ENCODE results near the gene TP53TG3F. TPM values are rescaled to one million over a fixed set of nuclear protein-coding genes. Genes with fewer than 3 reads are reported as not detected.
"Not testable (repeated sequence)": the region's sequence is repeated elsewhere in the genome, so short reads cannot be mapped to it uniquely, and the experiment has no call there.

The TP53TG3F gene, protein sequence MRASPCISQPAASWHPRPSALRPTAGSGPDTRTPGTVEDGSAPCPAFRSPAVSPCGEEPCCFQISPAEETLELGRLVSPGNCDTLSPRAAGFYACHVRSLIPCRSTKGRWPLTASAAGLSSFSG
- not detected in 2 replicates for total RNA-seq (2021)
- long read RNA-seq = 0 reads

DNA sequence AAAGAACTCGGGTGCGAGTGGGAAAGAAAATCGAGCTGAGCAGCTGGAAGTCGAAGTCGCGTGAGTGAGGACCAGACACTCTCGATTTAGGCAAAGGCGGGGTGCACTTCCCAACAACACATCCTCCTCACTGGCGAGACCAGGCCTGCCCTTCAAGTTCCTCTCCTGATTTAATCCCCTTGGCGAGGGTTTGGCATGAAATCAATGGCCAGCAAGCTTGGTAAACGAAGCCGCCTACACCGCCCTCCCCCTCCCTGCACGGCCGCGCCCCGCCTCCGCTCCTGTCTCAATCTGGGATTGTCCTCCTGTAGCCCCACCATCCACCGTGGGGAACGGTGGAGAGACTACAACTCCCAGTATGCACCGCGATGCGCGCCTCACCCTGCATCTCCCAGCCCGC lies at the start of gene TP53TG3F:
Gene TP53TG3F, plus strand, starts transcription at position 301 of the 400 bp plus-strand sequence. Its CDS starts 68 bp downstream, at position 369.
- DNase-seq; H3K4me2 ChIP-seq (ENCODE audit: insufficient read depth, insufficient read length, low read length); H2BK20ac ChIP-seq (ENCODE audit: low read depth, low read length, poor library complexity, severe bottlenecking); H4K5ac ChIP-seq (ENCODE audit: insufficient read length, low read depth, low read length); H3K56ac ChIP-seq (ENCODE audit: insufficient read length, low read depth, low read length); H3K36me3 Mint-ChIP-seq (ENCODE audit: insufficient read depth in 1 of 3, low read depth in 3 of 3); H2BK12ac ChIP-seq (ENCODE audit: insufficient read length, low read depth, low read length); H4K8ac ChIP-seq (replicated peaks; ENCODE audit: insufficient read length, low read depth, low read length); H3K79me1 ChIP-seq (ENCODE audit: insufficient read depth, low read depth, low read length, poor library complexity, severe bottlenecking); H2AK5ac ChIP-seq (ENCODE audit: insufficient read length, low read length); H2BK120ac ChIP-seq (ENCODE audit: low read depth, low read length, poor library complexity, severe bottlenecking); H3K9me3 ChIP-seq (ENCODE audit: control insufficient read depth, low read depth, low read length); H3T11ph ChIP-seq (ENCODE audit: low read length); H3K4me1 Mint-ChIP-seq; H3K27ac ChIP-seq (ENCODE audit: insufficient read length, low read depth, low read length); H3K27ac Mint-ChIP-seq; H2AFZ ChIP-seq (ENCODE audit: low read length); H3K9me3 Mint-ChIP-seq; H3K23ac ChIP-seq (ENCODE audit: insufficient read length, low read depth, low read length); H3K4me1 ChIP-seq (ENCODE audit: insufficient read depth, low read length); H3K4me3 Mint-ChIP-seq; H3K27me3 Mint-ChIP-seq (ENCODE audit: low read depth); H3K79me2 ChIP-seq (ENCODE audit: insufficient read depth, low read length); H3K14ac ChIP-seq (ENCODE audit: insufficient read depth, low read length); H3K23me2 ChIP-seq (ENCODE audit: insufficient read length, low read depth, low read length, poor library complexity, severe bottlenecking); H3K4ac ChIP-seq (ENCODE audit: low read depth, low read length); H2BK5ac ChIP-seq (ENCODE audit: insufficient read length, low read length); H3K18ac ChIP-seq (ENCODE audit: insufficient read length, low read depth, low read length); H3K9ac ChIP-seq (ENCODE audit: extremely low read depth, insufficient read length, low read length); H2BK15ac ChIP-seq (ENCODE audit: low read depth, low read length); H4K91ac ChIP-seq (ENCODE audit: insufficient read length, low read depth, low read length); H3K27me3 ChIP-seq (ENCODE audit: insufficient read depth, low read length); H4K20me1 ChIP-seq (ENCODE audit: control insufficient read depth, insufficient read depth, insufficient read length): not testable (repeated sequence)
- WGBS (ENCODE audit: extremely low coverage, insufficient read length, low lambda C conversion rate) = no CpG with 5 or more reads among the region's 25 CpGs

DNA sequence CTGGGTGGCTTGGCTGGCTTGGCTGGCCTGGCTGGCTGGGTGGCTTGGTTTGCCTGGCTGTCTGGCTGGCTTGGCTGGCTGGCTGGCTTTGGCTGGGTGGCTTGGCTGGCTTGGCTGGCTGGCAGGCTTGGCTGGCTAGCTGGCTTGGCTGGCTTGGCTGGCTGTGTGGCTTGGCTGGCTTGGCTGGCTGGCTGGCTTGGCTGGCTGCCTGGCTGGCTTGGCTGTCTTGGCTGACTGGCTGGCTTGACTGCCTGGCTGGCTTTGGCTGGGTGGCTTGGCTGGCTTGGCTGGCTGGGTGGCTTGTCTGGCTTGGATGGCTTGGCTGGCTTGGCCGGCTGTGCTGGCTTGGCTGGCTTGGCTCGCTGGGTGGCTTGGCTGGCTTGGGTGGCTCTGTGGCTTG lies 32.2 kb downstream of the TP53TG3F start:
- not testable (repeated sequence) for H4K20me1 ChIP-seq (ENCODE audit: control insufficient read depth, insufficient read depth, insufficient read length); H3K36me3 Mint-ChIP-seq (ENCODE audit: insufficient read depth in 1 of 3, low read depth in 3 of 3); DNase-seq; H3K14ac ChIP-seq (ENCODE audit: insufficient read depth, low read length); H3K18ac ChIP-seq (ENCODE audit: insufficient read length, low read depth, low read length); H3K9ac ChIP-seq (ENCODE audit: extremely low read depth, insufficient read length, low read length); H3K9me3 ChIP-seq (ENCODE audit: control insufficient read depth, low read depth, low read length); H3K4me1 ChIP-seq (ENCODE audit: insufficient read depth, low read length); H2BK12ac ChIP-seq (ENCODE audit: insufficient read length, low read depth, low read length); H2AK5ac ChIP-seq (ENCODE audit: insufficient read length, low read length); H2BK20ac ChIP-seq (ENCODE audit: low read depth, low read length, poor library complexity, severe bottlenecking); H3K79me1 ChIP-seq (ENCODE audit: insufficient read depth, low read depth, low read length, poor library complexity, severe bottlenecking); H3K27ac Mint-ChIP-seq; H3K27me3 Mint-ChIP-seq (ENCODE audit: low read depth); H3K4ac ChIP-seq (ENCODE audit: low read depth, low read length); H3K23me2 ChIP-seq (ENCODE audit: insufficient read length, low read depth, low read length, poor library complexity, severe bottlenecking); H3K27me3 ChIP-seq (ENCODE audit: insufficient read depth, low read length); H4K5ac ChIP-seq (ENCODE audit: insufficient read length, low read depth, low read length); H2BK120ac ChIP-seq (ENCODE audit: low read depth, low read length, poor library complexity, severe bottlenecking); H3K23ac ChIP-seq (ENCODE audit: insufficient read length, low read depth, low read length); H2BK15ac ChIP-seq (ENCODE audit: low read depth, low read length); H3K56ac ChIP-seq (ENCODE audit: insufficient read length, low read depth, low read length); H3K79me2 ChIP-seq (ENCODE audit: insufficient read depth, low read length); H3K4me1 Mint-ChIP-seq; H3K4me3 Mint-ChIP-seq; H3T11ph ChIP-seq (ENCODE audit: low read length); H2BK5ac ChIP-seq (ENCODE audit: insufficient read length, low read length); H3K27ac ChIP-seq (ENCODE audit: insufficient read length, low read depth, low read length); H4K8ac ChIP-seq (replicated peaks; ENCODE audit: insufficient read length, low read depth, low read length); H2AFZ ChIP-seq (ENCODE audit: low read length); H3K4me2 ChIP-seq (ENCODE audit: insufficient read depth, insufficient read length, low read length); H4K91ac ChIP-seq (ENCODE audit: insufficient read length, low read depth, low read length); H3K9me3 Mint-ChIP-seq
- WGBS (ENCODE audit: extremely low coverage, insufficient read length, low lambda C conversion rate) = no CpG with 5 or more reads among the region's 2 CpGs
